Fibroblast of lung (primary cell): Measurements from ENCODE around the gene XYLT1.

ENCODE experiments used
- EZH2 ChIP-seq: IDR thresholded peaks from 2 replicates; pipeline ENCODE4 v1.5.1; 2012; ENCODE audit warnings: low read length, control low read depth, mild to moderate bottlenecking; ENCODE audit errors: missing control alignments
- TF ChIP-seq, protein P1 (sequence below), 2 donors: IDR thresholded peaks in 1 of 2; conservative IDR thresholded peaks in 1 of 2; 1 replicate in 1 of 2; 2 replicates in 1 of 2; pipeline ENCODE4 v1.5.1; 2011 to 2012; ENCODE audit warnings: low read length in 2 of 2, control low read depth in 1 of 2, inconsistent platforms in 1 of 2, low read depth in 1 of 2, mild to moderate bottlenecking in 1 of 2

DNA sequence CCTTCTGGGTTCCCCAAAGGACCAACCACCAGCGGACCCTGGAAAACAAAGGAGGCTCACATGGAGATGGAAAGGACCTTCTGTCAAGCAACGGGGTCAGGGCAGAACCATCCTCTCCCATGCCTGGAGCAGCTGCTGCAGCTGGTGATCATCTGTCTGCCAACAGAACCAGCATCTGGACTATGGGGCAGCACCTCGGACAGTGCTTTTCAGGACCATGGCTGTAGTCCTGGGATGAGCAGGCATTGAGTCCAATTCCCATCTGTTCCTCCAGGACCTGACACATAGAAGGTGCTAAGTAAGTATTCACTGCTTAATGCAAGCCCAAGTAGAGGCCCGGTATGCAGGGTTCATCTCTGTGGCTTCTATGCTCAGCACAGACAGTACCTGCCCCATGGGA lies 304.7 kb downstream of the XYLT1 start:
- TF ChIP-seq, protein P1, sequence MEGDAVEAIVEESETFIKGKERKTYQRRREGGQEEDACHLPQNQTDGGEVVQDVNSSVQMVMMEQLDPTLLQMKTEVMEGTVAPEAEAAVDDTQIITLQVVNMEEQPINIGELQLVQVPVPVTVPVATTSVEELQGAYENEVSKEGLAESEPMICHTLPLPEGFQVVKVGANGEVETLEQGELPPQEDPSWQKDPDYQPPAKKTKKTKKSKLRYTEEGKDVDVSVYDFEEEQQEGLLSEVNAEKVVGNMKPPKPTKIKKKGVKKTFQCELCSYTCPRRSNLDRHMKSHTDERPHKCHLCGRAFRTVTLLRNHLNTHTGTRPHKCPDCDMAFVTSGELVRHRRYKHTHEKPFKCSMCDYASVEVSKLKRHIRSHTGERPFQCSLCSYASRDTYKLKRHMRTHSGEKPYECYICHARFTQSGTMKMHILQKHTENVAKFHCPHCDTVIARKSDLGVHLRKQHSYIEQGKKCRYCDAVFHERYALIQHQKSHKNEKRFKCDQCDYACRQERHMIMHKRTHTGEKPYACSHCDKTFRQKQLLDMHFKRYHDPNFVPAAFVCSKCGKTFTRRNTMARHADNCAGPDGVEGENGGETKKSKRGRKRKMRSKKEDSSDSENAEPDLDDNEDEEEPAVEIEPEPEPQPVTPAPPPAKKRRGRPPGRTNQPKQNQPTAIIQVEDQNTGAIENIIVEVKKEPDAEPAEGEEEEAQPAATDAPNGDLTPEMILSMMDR (conservative IDR thresholded peaks at IDR 0.05 in 1 of 2, IDR thresholded peaks at IDR 0.05 in 1 of 2; ENCODE audit: low read depth in 1 of 2, low read length in 2 of 2) = no peak
- no peak for TF ChIP-seq EZH2
